GM18909 (cell line): ENCODE measurements around the gene PATJ.
"Not testable (repeated sequence)": the region's sequence is repeated elsewhere in the genome, so short reads cannot be mapped to it uniquely, and the experiment has no call there.

Experiments used
- ATAC-seq: cut with Tn5 transposase; IDR thresholded peaks from one replicate; pipeline ENCODE4 v1.9.1; 2021; ENCODE audit warnings: mild to moderate bottlenecking; ENCODE audit not compliant: unreplicated experiment, poor library complexity

Gene PATJ

DNA sequence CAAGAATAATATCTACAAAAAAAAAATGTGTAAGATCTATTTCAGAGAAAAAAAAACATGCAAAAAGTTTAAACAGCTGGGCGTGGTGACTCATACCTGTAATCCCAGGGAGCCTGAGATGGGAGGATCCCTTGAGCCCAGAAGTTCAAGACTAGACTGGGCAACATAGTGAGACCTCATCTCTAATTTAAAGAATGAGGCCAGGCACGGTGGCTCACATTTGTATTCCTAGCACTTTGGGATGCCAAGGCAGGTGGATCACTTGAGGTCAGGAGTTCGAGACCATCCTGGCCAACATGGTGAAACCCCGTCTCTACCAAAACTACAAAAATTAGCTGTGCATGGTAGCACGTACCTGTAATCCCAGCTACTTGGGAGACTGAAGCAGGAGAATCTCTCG is 443.0 kb downstream of the PATJ start:
- not testable (repeated sequence) for ATAC-seq

DNA sequence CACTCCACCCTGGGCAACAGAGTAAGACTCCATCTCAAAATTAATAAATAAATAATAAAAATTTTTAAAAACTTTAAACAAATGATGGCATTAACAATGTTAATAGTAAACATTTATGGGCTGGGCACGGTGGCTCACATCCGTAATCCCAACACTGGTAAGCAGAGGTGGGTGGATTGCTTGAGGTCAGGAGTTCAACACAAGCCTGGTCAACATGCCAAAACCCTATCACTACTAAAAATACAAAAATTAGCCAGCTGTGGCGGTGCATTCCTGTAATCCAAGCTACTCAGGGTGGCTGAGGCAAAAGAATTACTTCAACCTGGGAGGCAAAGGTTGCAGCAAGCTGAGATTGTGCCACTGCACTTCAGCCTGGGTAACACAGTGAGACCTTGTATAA is 443.4 kb downstream of the PATJ start:
- no peak for ATAC-seq

DNA sequence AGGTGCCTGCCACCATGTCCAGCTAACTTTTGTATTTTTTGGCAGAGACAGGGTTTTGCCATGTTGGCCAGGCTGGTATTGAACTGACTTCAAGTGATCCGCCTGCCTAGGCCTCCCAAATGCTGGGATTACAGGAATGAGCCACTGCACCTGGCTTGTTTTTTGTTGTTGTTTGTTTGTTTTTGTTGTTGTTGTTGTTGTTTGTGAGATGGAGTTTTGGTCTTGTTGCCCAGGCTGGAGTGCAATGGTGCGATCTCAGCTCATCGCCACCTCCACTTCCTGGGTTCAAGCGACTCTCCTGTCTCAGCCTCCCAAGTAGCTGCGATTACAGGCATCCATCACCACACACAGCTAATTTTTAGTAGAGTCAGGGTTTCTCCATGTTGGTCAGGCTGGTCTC is 445.3 kb downstream of the PATJ start:
- no peak for ATAC-seq

DNA sequence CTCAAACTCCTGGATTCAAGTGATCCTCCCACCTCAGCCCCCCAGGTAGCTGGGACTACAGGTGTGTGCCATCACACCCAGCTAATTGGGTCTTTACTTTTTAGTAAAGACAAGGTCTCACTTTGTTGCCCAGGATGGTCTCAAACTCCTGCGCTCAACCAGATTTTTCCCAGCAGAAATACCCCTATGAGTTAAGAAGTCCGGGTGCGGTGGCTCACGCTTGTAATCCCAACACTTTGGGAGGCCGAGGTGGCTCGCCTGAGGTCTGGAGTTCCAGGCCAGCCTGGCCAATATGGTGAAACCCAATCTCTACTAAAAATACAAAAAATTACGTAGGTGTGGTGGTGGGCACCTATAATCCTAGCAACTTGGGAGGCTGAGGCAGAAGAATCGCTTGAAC is 445.8 kb downstream of the PATJ start:
- ATAC-seq: no peak

DNA sequence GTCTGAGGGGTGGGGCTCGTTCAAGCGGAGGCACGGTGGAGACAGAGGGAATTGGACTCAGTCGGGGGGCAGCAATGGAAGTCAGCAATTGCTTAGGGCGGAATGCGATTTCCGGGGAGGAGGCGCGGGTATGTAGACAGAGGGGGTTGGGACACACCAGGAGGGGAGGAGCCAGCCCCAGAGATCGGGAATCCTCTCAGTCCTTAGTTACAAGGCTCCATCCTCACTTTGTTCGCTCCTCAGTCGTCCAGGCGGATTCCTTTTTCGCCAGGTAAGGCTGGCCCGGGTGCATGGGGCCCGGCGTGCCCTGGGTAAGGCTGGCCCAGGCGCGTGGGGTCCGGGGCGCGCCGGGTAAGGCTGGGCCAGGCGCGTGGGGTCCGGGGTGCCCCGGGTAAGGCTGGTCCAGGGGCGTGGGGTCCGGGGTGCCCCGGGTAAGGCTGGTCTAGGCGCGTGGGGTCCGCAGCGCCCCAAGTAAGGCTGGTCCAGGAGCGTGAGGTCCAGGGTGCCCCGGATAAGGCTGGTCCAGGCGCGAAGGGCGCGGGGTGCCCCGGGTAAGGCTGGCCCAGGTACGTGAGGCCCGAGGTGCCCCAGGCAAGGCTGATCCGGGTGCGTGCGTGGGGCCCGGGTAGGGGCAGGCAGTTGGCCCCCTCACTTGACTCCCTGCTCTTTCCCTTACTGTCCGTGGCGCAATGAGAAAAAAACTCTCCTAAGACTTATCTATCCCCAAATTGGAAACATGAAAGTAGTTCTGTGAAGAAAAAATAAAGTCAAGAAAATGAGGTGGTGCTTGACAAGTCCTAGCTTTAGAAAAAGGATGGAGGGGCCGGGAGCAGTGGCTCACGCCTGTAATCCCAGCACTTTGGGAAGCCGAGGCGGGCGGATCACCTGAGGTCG is 452.6 kb downstream of the PATJ start, which contains the start of gene L1TD1:
TSS of gene L1TD1 (plus strand) at position 199 of the 894 bp plus-strand sequence. CDS start 11,780 bp downstream, outside the sequence.
- no peak for ATAC-seq

DNA sequence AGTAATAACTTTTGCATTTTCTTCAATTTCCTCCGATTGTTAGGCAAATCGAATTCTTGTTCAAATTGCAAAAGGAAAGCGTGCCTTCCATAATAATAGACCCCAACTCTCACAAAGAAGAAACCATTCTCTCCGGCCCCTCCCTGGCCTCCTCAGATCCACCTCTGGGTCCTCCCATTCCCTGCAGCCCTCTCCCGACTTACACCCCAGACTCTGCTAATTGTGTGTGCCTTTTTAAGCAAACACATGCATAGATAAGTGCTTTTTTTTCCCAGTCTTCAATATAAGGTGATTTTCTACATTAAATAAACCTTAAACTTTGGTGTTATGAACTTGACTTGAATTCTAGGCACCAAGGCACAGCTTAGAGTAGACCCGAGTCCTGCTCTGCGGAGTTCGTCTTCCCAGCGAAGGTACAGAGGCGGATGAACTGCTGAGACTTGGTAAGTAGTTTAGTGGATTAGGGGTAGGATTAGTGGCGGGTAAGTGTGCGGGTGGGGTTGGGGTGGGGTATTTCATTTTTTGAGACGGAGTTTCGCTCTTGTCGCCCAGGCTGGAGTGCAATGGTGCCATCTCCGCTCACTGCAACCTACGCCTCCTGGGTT is 453.9 kb downstream of the PATJ start:
- no peak for ATAC-seq

DNA sequence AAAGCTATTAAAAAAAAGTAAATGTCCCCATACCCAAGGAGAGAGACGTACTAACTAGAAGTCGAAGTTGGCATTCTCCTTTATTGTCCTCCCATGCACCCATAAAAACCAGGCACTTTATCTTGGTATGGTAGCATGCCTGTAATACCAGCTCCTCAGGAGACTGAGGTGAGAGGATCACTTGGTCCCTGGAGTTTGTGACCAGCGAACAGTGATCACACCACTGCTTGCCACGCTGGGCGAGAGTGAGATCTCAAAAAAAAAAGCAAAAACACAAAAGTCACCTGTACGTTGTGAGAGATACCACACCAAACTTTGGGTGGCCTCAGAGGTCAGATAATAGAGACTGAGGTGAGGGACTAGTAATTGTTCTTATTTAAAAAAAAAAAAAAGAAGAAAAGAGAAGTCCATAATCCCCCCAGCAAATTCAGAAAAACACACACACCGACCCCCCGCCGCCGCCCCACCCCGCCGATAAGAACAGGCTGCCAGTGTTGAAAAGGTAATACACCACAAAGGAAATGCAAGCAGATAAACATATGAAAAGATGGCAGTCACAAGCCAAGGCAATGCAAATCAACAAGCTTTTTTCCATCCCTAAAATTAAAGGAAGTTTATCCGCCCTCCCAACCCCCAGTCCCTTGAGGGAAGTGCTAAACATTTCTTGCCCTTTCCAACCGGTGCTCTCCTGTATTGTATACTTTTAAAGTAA is 455.9 kb downstream of the PATJ start:
- ATAC-seq: no peak

DNA sequence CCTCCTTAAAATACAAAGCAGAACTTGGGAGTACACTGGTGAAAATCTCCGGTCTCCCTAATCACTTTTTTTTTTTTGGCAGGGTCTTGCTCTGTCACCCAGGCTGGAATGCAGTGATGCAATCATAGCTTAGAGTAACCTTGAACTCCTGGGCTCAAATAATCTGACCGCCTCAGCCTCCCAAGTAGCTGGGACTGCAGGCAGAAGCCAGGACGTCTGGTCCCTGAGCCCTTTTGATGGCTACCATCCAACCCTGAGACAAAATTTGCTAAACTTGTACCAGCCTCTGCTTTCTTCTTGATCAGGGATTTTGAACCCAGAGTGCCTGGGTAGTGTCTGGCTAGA is 456.5 kb downstream of the PATJ start:
- ATAC-seq: no peak

DNA sequence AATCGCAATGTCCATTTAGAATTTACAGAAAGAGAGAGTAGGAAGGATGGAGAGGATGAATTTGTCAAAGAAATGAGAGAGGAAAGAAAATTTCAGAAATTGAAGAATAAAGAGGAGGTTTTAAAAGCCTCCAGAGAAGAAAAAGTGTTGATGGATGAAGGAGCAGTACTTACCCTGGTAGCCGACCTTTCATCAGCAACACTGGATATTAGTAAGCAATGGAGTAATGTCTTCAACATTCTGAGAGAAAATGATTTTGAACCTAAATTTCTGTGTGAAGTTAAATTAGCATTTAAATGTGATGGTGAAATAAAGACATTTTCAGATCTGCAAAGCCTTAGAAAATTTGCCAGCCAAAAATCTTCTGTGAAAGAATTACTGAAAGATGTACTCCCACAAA is 464.9 kb downstream of the PATJ start:
- ATAC-seq: no peak

DNA sequence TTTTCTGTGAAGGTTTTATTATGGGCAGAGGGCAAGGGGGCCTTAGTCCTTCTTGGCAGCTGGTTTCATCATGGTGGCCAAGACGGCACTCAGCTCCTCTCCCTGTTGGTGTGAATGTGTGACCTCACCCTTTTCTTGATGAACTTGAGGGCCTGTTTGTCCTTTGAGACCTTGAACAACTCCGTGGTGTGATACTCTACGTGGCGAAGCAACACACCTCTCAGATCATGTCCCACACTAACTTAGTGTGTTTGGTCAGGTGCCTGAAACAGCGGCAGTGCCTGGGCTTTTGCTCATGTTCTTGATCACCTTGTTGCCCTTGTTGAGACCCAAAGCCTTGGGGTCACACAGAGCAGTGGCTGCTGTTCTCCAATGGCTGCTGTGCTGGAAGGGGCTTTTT is 465.8 kb downstream of the PATJ start:
- ATAC-seq: no peak

DNA sequence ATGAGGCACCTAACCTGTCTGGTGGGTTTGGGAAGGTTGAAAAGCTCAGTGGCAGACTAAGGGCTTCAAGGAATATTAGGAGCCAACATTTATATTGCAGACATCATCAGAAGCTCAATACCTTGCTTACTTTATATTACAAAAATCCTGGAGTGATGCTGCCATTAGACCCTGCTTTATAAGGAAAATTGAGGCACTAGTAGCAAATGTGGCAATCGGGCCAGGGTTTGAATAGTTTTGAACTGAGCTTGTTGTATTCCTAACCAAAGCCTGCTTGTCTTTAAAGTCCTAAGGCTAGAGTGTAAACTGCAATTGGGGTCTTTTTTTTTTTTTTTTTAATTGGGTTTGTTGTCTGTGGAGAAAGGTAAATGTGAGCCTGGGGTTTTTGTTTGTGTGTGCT is 466.7 kb downstream of the PATJ start:
- ATAC-seq: no peak

DNA sequence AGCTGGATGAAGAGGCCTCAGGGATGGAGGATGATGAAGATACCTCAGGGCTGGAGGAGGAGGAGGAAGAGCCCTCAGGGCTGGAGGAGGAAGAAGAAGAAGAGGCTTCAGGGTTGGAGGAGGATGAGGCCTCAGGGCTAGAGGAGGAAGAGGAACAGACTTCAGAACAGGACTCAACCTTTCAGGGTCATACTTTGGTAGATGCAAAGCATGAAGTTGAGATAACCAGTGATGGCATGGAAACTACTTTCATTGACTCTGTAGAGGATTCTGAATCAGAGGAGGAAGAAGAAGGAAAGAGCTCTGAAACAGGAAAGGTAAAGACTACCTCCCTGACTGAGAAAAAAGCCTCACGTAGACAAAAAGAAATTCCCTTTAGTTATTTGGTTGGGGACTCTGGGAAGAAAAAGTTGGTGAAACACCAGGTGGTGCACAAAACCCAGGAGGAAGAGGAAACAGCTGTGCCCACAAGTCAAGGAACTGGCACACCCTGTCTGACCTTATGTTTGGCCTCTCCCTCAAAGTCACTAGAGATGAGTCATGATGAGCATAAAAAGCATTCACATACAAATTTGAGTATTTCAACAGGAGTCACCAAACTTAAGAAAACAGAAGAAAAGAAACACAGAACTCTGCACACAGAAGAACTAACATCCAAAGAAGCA is 467.8 kb downstream of the PATJ start:
- ATAC-seq: no peak

DNA sequence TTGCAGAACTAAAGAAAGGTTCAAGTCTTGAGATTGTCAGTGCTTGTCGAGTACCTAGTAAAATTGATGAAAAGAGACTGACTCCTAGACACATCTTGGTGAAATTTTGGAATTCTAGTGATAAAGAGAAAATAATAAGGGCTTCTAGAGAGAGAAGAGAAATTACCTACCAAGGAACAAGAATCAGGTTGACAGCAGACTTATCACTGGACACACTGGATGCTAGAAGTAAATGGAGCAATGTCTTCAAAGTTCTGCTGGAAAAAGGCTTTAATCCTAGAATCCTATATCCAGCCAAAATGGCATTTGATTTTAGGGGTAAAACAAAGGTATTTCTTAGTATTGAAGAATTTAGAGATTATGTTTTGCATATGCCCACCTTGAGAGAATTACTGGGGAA is 468.7 kb downstream of the PATJ start:
- no peak for ATAC-seq

DNA sequence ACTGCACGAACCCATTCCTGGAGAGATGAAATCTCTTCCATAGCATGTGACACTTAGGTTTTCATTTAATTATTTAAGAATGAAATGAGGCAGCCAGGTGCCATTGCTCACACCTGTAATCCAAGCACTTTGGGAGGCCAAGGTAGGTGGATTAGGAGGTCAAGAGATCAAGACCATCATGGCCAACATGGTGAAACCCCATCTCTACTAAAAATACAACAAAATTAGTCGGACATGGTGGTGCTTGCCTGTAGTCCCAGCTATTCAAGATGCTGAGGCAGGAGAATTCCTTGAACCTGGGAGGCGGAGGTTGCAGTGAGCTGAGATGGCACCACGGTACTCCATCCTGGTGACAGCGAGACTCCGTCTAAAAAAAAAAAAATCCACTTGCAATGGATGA is 470.1 kb downstream of the PATJ start:
- ATAC-seq: no peak

DNA sequence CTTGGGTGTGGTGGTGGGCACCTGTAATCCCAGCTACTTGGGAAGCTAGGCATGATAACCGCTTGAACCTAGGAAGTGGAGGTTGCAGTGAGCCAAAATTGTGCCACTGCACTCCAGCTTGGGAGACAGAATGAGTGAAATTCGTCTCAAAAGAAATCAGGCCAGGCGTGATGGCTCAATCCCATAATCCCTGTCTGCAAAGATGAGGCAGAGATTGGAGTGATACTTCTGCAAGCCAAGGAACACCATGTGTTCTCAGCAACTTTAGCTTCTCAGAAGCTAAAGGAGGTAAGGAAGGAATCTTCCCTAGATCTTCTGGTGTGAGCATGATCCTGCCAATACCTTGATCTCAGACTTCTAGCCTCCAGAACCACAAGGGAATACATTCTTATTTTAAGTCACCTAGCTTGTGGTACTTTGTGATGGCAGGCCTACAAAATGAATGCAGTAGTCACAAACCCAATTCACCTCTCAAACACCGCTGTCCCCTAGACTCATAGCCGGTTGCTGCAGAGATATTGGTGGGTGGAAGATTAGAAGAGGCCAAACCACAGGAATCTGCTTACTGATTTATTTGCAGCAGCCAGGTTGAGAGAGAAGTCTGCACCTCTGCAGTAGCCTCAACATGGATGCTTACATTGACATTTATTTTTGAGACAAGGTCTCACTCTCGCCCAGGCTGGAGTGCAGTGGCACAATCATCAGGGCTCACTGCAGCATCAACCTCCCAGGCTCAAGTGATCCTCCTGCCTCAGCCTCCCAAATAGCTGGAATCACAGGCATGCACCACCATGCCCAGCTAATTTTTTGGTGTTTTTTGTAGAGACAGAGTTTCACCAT is 471.0 kb downstream of the PATJ start:
- no peak for ATAC-seq

DNA sequence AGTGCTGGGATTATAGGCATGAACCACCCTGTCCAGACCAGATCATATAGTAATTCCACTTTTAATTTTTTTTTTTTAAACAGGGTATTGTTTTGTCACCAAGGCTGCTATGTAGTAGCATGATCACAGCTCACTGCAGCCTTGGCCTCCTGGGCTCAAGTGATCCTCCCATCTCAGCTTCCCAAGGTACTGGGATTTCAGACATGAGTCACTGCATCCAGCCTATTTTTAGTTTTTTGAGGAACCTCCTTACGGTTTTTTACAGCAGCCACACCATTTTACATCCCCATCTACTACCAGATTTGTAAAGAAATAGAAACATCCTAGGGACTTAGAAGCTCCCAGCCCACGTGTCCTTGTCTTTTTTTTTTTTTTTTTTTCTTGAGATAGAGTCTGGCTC is 476.3 kb downstream of the PATJ start:
- no peak for ATAC-seq

DNA sequence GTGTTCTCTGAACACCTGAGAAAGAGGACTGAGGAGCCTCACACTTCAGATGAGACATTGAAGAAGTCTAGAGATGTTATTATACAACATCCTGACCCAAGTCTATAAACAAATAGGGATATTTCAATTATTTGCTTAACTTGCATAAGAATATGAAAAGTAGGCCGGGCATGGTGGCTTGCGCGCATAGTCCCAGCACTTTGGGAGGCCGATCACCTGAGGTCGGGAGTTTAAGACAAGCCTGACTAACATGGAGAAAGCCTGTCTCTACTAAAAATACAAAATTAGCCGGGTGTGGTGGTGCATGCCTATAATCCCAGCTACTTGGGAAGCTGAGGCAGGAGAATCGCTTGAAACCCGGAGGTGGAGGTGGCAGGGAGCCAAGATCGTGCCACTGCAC is 478.2 kb downstream of the PATJ start:
- not testable (repeated sequence) for ATAC-seq

DNA sequence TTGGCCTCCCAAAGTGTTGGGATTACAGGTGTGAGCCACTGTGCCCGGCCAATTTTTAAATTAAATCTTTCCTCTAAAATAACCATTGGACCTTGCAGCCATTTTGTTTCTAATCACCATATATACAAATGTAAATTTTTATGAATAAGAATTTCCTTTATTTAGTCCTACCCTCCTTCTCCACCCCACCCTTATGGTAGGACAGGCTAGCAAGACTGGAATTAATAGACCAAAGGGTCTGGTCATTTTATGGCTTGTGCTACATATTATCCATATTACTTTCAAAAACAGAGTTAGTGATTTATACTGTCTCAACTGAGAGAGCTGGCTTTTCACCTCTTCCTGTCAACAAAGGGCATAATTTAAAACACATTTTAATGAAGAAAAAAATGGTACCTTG is 478.9 kb downstream of the PATJ start:
- ATAC-seq: no peak

DNA sequence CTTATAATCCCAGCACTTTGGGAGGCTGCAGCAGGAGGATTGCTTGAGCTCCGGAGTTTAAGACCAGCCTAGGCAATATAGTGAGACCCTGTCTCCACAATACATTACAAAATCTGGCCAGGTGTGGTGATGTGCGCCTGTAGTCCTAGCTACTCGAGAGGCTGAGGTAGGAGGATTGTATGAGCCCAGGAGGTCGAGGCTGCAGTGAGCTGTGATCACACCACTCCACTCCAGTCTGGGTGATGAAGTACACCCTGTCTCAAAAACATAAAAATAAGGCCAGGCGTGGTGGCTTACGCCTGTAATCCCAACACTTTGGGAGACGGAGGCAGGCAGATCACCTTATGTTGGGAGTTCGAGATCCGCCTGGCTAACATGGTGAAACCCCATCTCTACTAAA is 480.0 kb downstream of the PATJ start:
- no peak for ATAC-seq

DNA sequence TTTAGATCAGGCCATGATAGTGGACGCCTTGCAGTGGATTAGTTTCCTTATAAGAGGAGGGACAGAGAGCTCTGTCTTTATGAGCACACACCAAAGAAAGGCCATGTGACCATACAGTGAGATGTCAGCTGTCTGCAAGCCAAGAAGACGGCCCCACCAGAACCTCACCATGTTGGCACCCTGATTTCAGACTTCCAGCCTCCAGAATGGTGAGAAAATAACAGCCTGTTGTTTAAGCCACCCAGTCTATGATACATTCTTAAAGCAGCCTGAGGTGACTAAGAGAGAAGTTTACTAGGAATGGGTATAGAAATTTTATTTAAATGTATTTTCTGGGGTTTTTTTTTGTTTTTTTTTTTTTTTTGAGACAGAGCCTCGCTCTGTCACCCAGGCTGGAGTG is 481.9 kb downstream of the PATJ start:
- no peak for ATAC-seq
